Spleen (tissue), 11 donors: ENCODE measurements around the gene C10orf62. TPM values are rescaled to one million over a fixed set of nuclear protein-coding genes. Genes with fewer than 3 reads are reported as not detected.

Source experiments
- DNase-seq: peaks from one replicate; pipeline ENCODE4 v3.0.0-alpha.2; 2020
- H3K27ac ChIP-seq, 8 donors: fragments of 200-600 bp; sonication (generic) in 7 of 8; 1 replicate in 4 of 8; 2 replicates in 4 of 8; pipeline versions ENCODE4 v1.5.0 to v1.8.0; 2016 to 2021; ENCODE audit warnings: inconsistent platforms in 4 of 8, mild to moderate bottlenecking in 4 of 8, moderate library complexity in 1 of 8
- H3K27me3 ChIP-seq, 7 donors: fragments of 200-600 bp; sonication (generic) in 6 of 7; replicated peaks in 1 of 7; 1 replicate in 4 of 7; 2 replicates in 3 of 7; pipeline versions ENCODE4 v1.5.0 to v1.8.0; 2016 to 2021; ENCODE audit warnings: inconsistent platforms in 3 of 7, mild to moderate bottlenecking in 1 of 7
- H3K36me3 ChIP-seq, 6 donors: fragments of 200-600 bp; sonication (generic) in 5 of 6; 1 replicate in 4 of 6; 2 replicates in 2 of 6; pipeline versions ENCODE4 v1.5.0 to v1.8.0; 2016 to 2021; ENCODE audit warnings: inconsistent platforms in 2 of 6
- H3K4me1 ChIP-seq, 6 donors: fragments of 200-600 bp; sonication (generic) in 5 of 6; 1 replicate in 3 of 6; 2 replicates in 3 of 6; pipeline versions ENCODE4 v1.5.0 to v1.8.0; 2016 to 2021; ENCODE audit warnings: inconsistent platforms in 3 of 6
- H3K4me3 ChIP-seq, 8 donors: fragments of 200-600 bp; sonication (generic) in 7 of 8; 1 replicate in 4 of 8; 2 replicates in 4 of 8; pipeline versions ENCODE4 v1.5.0 to v1.8.0; 2016 to 2021; ENCODE audit warnings: inconsistent platforms in 4 of 8, mild to moderate bottlenecking in 4 of 8, moderate library complexity in 2 of 8
- H3K9me3 ChIP-seq, 8 donors: fragments of 200-600 bp; sonication (generic) in 7 of 8; 1 replicate in 4 of 8; 2 replicates in 4 of 8; pipeline versions ENCODE4 v1.5.0 to v1.8.0; 2016 to 2021; ENCODE audit warnings: inconsistent platforms in 4 of 8
- CTCF ChIP-seq, 11 experiments: fragments of 200-600 bp in 7 of 11; fragments of 450-650 bp in 4 of 11; sonication (generic) in 4 of 11; IDR thresholded peaks in 8 of 11; conservative IDR thresholded peaks in 3 of 11; 1 replicate in 7 of 11; 2 replicates in 4 of 11; pipeline versions ENCODE4 v1.4.0 to v1.8.0; 2016 to 2021; ENCODE audit warnings: antibody characterized with exemption in 11 of 11, inconsistent platforms in 4 of 11, mild to moderate bottlenecking in 1 of 11
- POLR2A ChIP-seq, 3 donors: fragments of 450-650 bp; IDR thresholded peaks; one replicate each; pipeline ENCODE4 v1.5.1; 2017; ENCODE audit warnings: antibody characterized with exemption in 3 of 3, mild to moderate bottlenecking in 1 of 3
- POLR2AphosphoS5 ChIP-seq, 3 donors: sonication (generic); formaldehyde crosslinking; IDR thresholded peaks; one replicate each; pipeline ENCODE4 v1.5.1; 2017; ENCODE audit warnings: antibody characterized with exemption in 3 of 3
- WGBS, 5 donors: extraction: QIAGEN DNeasy Blood & Tissue Kit in 3 of 5; methylation state at CpG; one replicate each; pipeline versions ENCODE4 v1.1.5 to v1.1.7; 2013 to 2018; 5-methylcytosine and 5-hydroxymethylcytosine counted together
- intact Hi-C: fragments of 100-400 bp; cut with DNase I; formaldehyde crosslinking; loops from one replicate; pipeline ENCODE4 v1.15.0; 2023; ENCODE audit warnings: low total_unique reads
- polyA plus RNA-seq, 3 donors: library from polyadenylated mRNA; stranded (reverse); fragments of 200-250 nt; gene quantifications; one replicate each; pipeline ENCODE4 v1.2.1, GENCODE V29; 2013
- total RNA-seq, 7 donors: library from RNA; depleted of rRNA in 3 of 7; stranded (reverse); fragments of >200 nt in 3 of 7; fragmentation: NEBNext Ultra II Directional in 4 of 7; extraction: Animal tissue kit (Norgen Biotek cat#: 25700) in 4 of 7; gene quantifications; one replicate each; pipeline versions ENCODE4 v1.1.0 to v1.2.1, GENCODE V29; 2016 to 2021
- donor health status: healthy with polysubstance abuse.
- donor health status: DM: no; HTN: no; CAD: no; lungs with moderate emphysema.
- donor health status: DM: no; HTN: no; CAD: no.
- donor health status: Bipolar disorder and iron deficiency.
- donor health status: healthy.
- donor health status: DM: no; HTN: no; CAD: no.
- donor health status: DM: yes; HTN: yes; CAD: no.

Gene C10orf62
- total and polyA plus RNA-seq, 10 donors = not detected

- peaks cover 0 to 11% (median 8%) of the 10 kb centered on the region in 6 donors for H3K4me1 ChIP-seq
- TF ChIP-seq CTCF (IDR thresholded peaks at IDR 0.05 in 8 of 11, conservative IDR thresholded peaks at IDR 0.05 in 3 of 11) (no peak), POLR2AphosphoS5 (IDR thresholded peaks at IDR 0.05) (no peak), POLR2A (IDR thresholded peaks at IDR 0.05) (no peak)
- WGBS, 5 donors = 89 to 97% (median 94%) methylated on average over 17 to 33 of the region's 33 CpGs
- no peak overlapping the region for H3K27ac ChIP-seq
- peak; percentile 51 for DNase-seq
- no peaks in the 10 kb centered on the region for H3K27me3 ChIP-seq
- peaks cover 0 to 47% (median 13%) of the 10 kb centered on the region in 6 donors for H3K36me3 ChIP-seq
- H3K4me3 ChIP-seq = no peak overlapping the region
- intact Hi-C loops = no loop called here
- H3K9me3 ChIP-seq = no peaks in the 10 kb centered on the region
These were observed 19.3 kb upstream of the C10orf62 start for GRCh38 chr10:97570146-97570788.

GRCh38 chr10:97570789-97571471 lies 18.6 kb upstream of the C10orf62 start:
- 88 to 92% (median 89%) methylated on average over 1 to 5 of the region's 5 CpGs for WGBS, 5 donors
- Histone ChIP-seq H3K27ac (no peak overlapping the region), H3K27me3 (no peaks in the 10 kb centered on the region), H3K36me3 (peaks cover 0 to 47% (median 13%) of the 10 kb centered on the region in 6 donors), H3K4me1 (peaks cover 0 to 11% (median 8%) of the 10 kb centered on the region in 6 donors), H3K4me3 (no peak overlapping the region), H3K9me3 (no peaks in the 10 kb centered on the region)
- intact Hi-C loops = no loop called here
- TF ChIP-seq CTCF (IDR thresholded peaks at IDR 0.05 in 8 of 11, conservative IDR thresholded peaks at IDR 0.05 in 3 of 11) = no peak
- no peak for TF ChIP-seq POLR2AphosphoS5 (IDR thresholded peaks at IDR 0.05)
- TF ChIP-seq POLR2A (IDR thresholded peaks at IDR 0.05) = no peak
- DNase-seq = peak; percentile 72

- TF ChIP-seq POLR2AphosphoS5 (IDR thresholded peaks at IDR 0.05) (no peak), CTCF (IDR thresholded peaks at IDR 0.05 in 8 of 11, conservative IDR thresholded peaks at IDR 0.05 in 3 of 11) (no peak), POLR2A (IDR thresholded peaks at IDR 0.05) (no peak)
These were observed 17.9 kb upstream of the C10orf62 start for GRCh38 chr10:97571622-97572021.

More at GRCh38 chr10:97571622-97572021, 17.9 kb upstream of the C10orf62 start:
- WGBS, 5 donors = 88 to 96% (median 90%) methylated on average over 3 of the region's 3 CpGs
- Histone ChIP-seq H3K4me1 (peaks cover 0 to 11% (median 8%) of the 10 kb centered on the region in 6 donors), H3K27ac (no peak overlapping the region), H3K27me3 (no peaks in the 10 kb centered on the region), H3K36me3 (peaks cover 0 to 47% (median 13%) of the 10 kb centered on the region in 6 donors), H3K9me3 (no peaks in the 10 kb centered on the region), H3K4me3 (no peak overlapping the region)
- intact Hi-C loops = no loop called here
- DNase-seq = peak; percentile 16
